OCI-LY1 (cell line): Measurements from ENCODE around the gene TANGO6.

Experiments used
- H2AFZ ChIP-seq: fragments of 200-600 bp; sonication (generic), shearing (Covaris generic); 2 replicates; pipeline ENCODE4 v1.6.0; 2014; ENCODE audit warnings: antibody characterized with exemption, mild to moderate bottlenecking, low read length
- H3F3A ChIP-seq: fragments of 200-600 bp; sonication (generic), shearing (Covaris generic); 2 replicates; pipeline ENCODE4 v1.6.0; 2014; ENCODE audit warnings: mild to moderate bottlenecking, antibody characterized with exemption, low read length, moderate library complexity; ENCODE audit not compliant: insufficient read depth
- H3K27ac ChIP-seq: fragments of 200-600 bp; sonication (generic); 2 replicates; pipeline ENCODE4 v1.5.1; 2014; ENCODE audit warnings: low read length, mixed run types, mild to moderate bottlenecking, low read depth; ENCODE audit not compliant: poor library complexity, severe bottlenecking
- H3K27me3 ChIP-seq: fragments of 200-600 bp; sonication (generic); 2 replicates; pipeline ENCODE4 v1.6.0; 2014; ENCODE audit warnings: antibody characterized with exemption, mild to moderate bottlenecking, low read length, moderate library complexity; ENCODE audit not compliant: insufficient read depth
- H3K36me3 ChIP-seq: fragments of 200-600 bp; sonication (generic); 2 replicates; pipeline ENCODE4 v1.6.1; 2014; ENCODE audit warnings: mild to moderate bottlenecking, antibody characterized with exemption, low read length, moderate library complexity, mixed read lengths; ENCODE audit not compliant: insufficient read depth
- H3K4me1 ChIP-seq: fragments of 200-600 bp; sonication (generic); 2 replicates; pipeline ENCODE4 v1.5.1; 2014; ENCODE audit warnings: mild to moderate bottlenecking, low read length, moderate library complexity; ENCODE audit not compliant: insufficient read depth, severe bottlenecking
- H3K4me2 ChIP-seq: fragments of 200-600 bp; sonication (generic), shearing (Covaris generic); 2 replicates; pipeline ENCODE4 v1.6.1; 2014; ENCODE audit warnings: low read length
- H3K4me3 ChIP-seq: fragments of 200-600 bp; sonication (generic); 2 replicates; pipeline ENCODE4 v1.5.1; 2014; ENCODE audit warnings: low read length, low read depth, mild to moderate bottlenecking, mixed read lengths; ENCODE audit not compliant: poor library complexity, severe bottlenecking
- H3K79me2 ChIP-seq: fragments of 200-600 bp; shearing (Covaris generic); 2 replicates; pipeline ENCODE4 v1.6.1; 2016; ENCODE audit warnings: mixed run types, low read length, mixed read lengths; ENCODE audit not compliant: insufficient read depth
- H3K9ac ChIP-seq: fragments of 200-600 bp; sonication (generic), shearing (Covaris generic); 2 replicates; pipeline ENCODE4 v1.6.1; 2014; ENCODE audit warnings: mild to moderate bottlenecking, low read length, mixed read lengths
- H3K9me2 ChIP-seq: fragments of 200-600 bp; sonication (generic), shearing (Covaris generic); 2 replicates; pipeline ENCODE4 v1.6.1; 2014; ENCODE audit warnings: low read depth, mild to moderate bottlenecking, low read length, mixed read lengths
- H3K9me3 ChIP-seq: fragments of 200-600 bp; shearing (Covaris generic); 2 replicates; pipeline ENCODE4 v1.6.1; 2014; ENCODE audit warnings: low read length, mixed read lengths
- H4K20me1 ChIP-seq: fragments of 200-600 bp; sonication (generic), shearing (Covaris generic); 2 replicates; pipeline ENCODE4 v1.6.0; 2016; ENCODE audit warnings: mild to moderate bottlenecking, low read length; ENCODE audit not compliant: insufficient read depth
- EZH2 ChIP-seq: fragments of 200-600 bp; sonication (generic), shearing (Covaris generic); IDR thresholded peaks from 2 replicates; pipeline ENCODE4 v1.8.0; 2017; ENCODE audit warnings: borderline replicate concordance, mixed run types, mild to moderate bottlenecking, antibody characterized with exemption, low read length, moderate library complexity, mixed read lengths
- TF ChIP-seq, protein P1 (sequence below): fragments of 200-600 bp; sonication (generic), shearing (Covaris generic); IDR thresholded peaks from 2 replicates; pipeline ENCODE4 v1.5.1; 2017; ENCODE audit warnings: mild to moderate bottlenecking, antibody characterized with exemption, low read length, moderate library complexity, mixed read lengths

The TANGO6 gene

DNA sequence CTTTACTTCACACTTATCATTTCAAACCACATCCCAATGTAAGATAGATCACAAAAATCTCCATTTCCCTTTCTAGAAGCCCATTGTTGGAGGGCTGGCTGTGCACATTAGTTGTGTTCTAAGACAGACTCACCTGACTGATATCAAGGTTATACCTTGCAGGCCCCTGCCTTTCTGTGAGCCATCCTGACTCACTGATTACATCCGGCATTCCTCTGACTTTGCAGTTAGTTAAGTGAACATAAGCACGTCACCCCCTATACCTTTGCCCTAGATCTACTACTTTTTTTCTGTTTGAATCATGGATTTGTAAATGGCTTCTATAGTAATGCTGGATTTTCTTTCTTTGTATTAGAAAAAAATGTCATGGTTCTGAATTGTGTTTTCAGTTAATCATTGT is 78.3 kb downstream of the TANGO6 start:
- Histone ChIP-seq H3K9ac (no peak overlapping the region), H3K4me2 (no peak overlapping the region), H3K36me3 (peaks cover 5% of the 10 kb centered on the region; the same call in 1 of the 2 replicates), H4K20me1 (no peaks in the 10 kb centered on the region), H3K9me2 (no peaks in the 10 kb centered on the region), H3K9me3 (no peaks in the 10 kb centered on the region), H3K27me3 (no peaks in the 10 kb centered on the region), H3K79me2 (no peaks in the 10 kb centered on the region), H3F3A (no peaks in the 10 kb centered on the region), H3K4me1 (no peaks in the 10 kb centered on the region), H3K4me3 (no peak overlapping the region), H2AFZ (no peak overlapping the region), H3K27ac (no peak overlapping the region)
- TF ChIP-seq EZH2, result no peak
- TF ChIP-seq, protein P1, sequence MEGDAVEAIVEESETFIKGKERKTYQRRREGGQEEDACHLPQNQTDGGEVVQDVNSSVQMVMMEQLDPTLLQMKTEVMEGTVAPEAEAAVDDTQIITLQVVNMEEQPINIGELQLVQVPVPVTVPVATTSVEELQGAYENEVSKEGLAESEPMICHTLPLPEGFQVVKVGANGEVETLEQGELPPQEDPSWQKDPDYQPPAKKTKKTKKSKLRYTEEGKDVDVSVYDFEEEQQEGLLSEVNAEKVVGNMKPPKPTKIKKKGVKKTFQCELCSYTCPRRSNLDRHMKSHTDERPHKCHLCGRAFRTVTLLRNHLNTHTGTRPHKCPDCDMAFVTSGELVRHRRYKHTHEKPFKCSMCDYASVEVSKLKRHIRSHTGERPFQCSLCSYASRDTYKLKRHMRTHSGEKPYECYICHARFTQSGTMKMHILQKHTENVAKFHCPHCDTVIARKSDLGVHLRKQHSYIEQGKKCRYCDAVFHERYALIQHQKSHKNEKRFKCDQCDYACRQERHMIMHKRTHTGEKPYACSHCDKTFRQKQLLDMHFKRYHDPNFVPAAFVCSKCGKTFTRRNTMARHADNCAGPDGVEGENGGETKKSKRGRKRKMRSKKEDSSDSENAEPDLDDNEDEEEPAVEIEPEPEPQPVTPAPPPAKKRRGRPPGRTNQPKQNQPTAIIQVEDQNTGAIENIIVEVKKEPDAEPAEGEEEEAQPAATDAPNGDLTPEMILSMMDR, result no peak

DNA sequence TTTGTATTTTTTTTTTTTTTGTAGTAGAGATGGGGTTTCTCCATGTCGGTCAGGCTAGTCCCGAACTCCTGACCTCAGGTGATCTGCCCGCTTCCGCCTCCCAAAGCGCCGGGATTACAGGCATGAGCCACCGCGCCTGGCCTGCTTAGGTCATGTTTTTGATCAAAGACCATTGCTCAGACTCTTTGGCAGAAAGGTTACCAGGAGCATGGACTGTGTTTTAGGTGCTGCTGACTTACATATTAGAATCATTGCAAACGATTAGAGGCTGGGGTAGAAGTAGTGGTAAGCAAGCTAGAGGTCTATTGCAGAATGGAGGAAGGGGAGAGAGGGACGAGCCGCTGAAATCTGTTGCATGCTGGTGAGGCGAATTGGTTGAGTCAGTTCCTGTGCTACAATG is 79.8 kb downstream of the TANGO6 start:
- Histone ChIP-seq H3K27ac (no peak overlapping the region), H3K4me2 (no peak overlapping the region), H3K4me3 (no peak overlapping the region), H3K27me3 (no peaks in the 10 kb centered on the region), H3K9ac (no peak overlapping the region), H4K20me1 (no peaks in the 10 kb centered on the region), H2AFZ (no peak overlapping the region), H3K9me3 (no peaks in the 10 kb centered on the region), H3K36me3 (peaks cover 12% of the 10 kb centered on the region; the same call in 1 of the 2 replicates), H3K4me1 (no peaks in the 10 kb centered on the region), H3K9me2 (no peaks in the 10 kb centered on the region), H3F3A (no peaks in the 10 kb centered on the region), H3K79me2 (no peaks in the 10 kb centered on the region)
- no peak for TF ChIP-seq EZH2
- TF ChIP-seq, protein P1, result no peak

DNA sequence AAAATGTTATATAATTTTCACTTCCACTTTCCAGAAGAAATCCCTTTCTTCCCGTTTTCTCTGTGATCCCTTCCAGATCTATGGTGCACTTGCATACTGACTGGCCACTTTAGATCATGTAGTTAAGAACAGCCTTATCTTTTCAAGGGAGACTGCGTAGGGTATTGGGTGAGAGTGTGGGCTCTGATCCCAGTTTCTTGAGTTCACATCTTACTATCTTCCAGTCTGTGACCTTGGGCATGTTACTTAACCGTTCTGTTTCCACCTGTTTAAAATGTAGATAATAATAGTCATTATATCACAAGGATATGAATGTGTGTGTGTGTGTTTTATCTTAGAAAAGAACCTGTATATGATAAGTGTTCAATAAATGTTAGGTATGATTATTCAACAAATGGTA is 83.7 kb downstream of the TANGO6 start:
- H3K9me2 ChIP-seq, result no peaks in the 10 kb centered on the region
- H3F3A ChIP-seq, result no peaks in the 10 kb centered on the region
- no peak overlapping the region for H3K4me3 ChIP-seq
- H3K27ac ChIP-seq, result no peak overlapping the region
- H3K36me3 ChIP-seq, result peaks cover 27% of the 10 kb centered on the region; the same call in 1 of the 2 replicates
- no peak for TF ChIP-seq EZH2
- TF ChIP-seq, protein P1, result no peak
- no peak overlapping the region for H2AFZ ChIP-seq
- H3K9ac ChIP-seq, result no peak overlapping the region
- H3K79me2 ChIP-seq, result no peaks in the 10 kb centered on the region
- H3K27me3 ChIP-seq, result no peaks in the 10 kb centered on the region
- no peak overlapping the region for H3K4me2 ChIP-seq
- H3K4me1 ChIP-seq, result no peaks in the 10 kb centered on the region
- no peaks in the 10 kb centered on the region for H4K20me1 ChIP-seq
- H3K9me3 ChIP-seq, result no peaks in the 10 kb centered on the region
